K562 (cell line): ENCODE measurements around the gene VTN. TPM values are rescaled to one million over a fixed set of nuclear protein-coding genes. Genes with fewer than 3 reads are reported as not detected.

Source experiments
- EGR1 ChIP-seq: fragments of 450-650 bp; conservative IDR thresholded peaks from 2 replicates; pipeline ENCODE4 v1.6.1; 2017; ENCODE audit warnings: mild to moderate bottlenecking
- HDAC8 ChIP-seq: fragments of 450-650 bp; IDR thresholded peaks from 2 replicates; pipeline ENCODE4 v1.6.1; 2016; ENCODE audit warnings: mild to moderate bottlenecking, missing genetic modification characterization, moderate library complexity, missing compliant biosample characterization
- KDM5B ChIP-seq: fragments of 200-600 bp; sonication (generic); IDR thresholded peaks from 2 replicates; pipeline ENCODE4 v1.6.1; 2012; ENCODE audit warnings: low read depth, mild to moderate bottlenecking, moderate library complexity, low read length, control low read depth, inconsistent platforms; ENCODE audit not compliant: insufficient replicate concordance
- MTA3 ChIP-seq: fragments of 450-650 bp; formaldehyde crosslinking; IDR thresholded peaks from 2 replicates; pipeline ENCODE4 v1.6.1; 2017; ENCODE audit warnings: mild to moderate bottlenecking, borderline replicate concordance
- MYNN ChIP-seq, 2 experiments: sonication (generic); formaldehyde crosslinking in 1 of 2; IDR thresholded peaks; 2 replicates each; pipeline versions ENCODE4 v1.5.0 to v1.6.1; 2016 to 2020; ENCODE audit warnings: antibody characterized with exemption in 1 of 2, missing genetic modification reagents in 1 of 2
- SMAD4 ChIP-seq: fragments of 250-450 bp; sonication (Bioruptor Pico); conservative IDR thresholded peaks from 2 replicates; pipeline ENCODE4 v1.8.0; 2021; ENCODE audit warnings: inconsistent platforms, mild to moderate bottlenecking, moderate library complexity
- STAT5A ChIP-seq: IDR thresholded peaks from 2 replicates; pipeline ENCODE4 v1.6.1; 2012; ENCODE audit warnings: low read length, inconsistent platforms, borderline replicate concordance
- ZEB2 ChIP-seq: fragments of 450-650 bp; IDR thresholded peaks from 2 replicates; pipeline ENCODE4 v1.6.1; 2016
- ZNF436 ChIP-seq: fragments of 250-450, 450-650 bp; sonication (Bioruptor Pico); formaldehyde crosslinking; IDR thresholded peaks from 2 replicates; pipeline ENCODE4 v1.7.0; 2020; ENCODE audit warnings: mild to moderate bottlenecking
- ZNF584 ChIP-seq: fragments of 200-800 bp; sonication (Bioruptor generic); IDR thresholded peaks from 2 replicates; pipeline ENCODE4 v1.6.1; 2016; ENCODE audit warnings: low read depth, mild to moderate bottlenecking, missing genetic modification characterization, missing compliant biosample characterization
- ZNF77 ChIP-seq: fragments of 250-450 bp; sonication (Bioruptor Pico); IDR thresholded peaks from 2 replicates; pipeline ENCODE4 v1.5.0; 2020
- ZNF778 ChIP-seq: fragments of 450-650 bp; formaldehyde crosslinking; IDR thresholded peaks from 2 replicates; pipeline ENCODE4 v1.4.0; 2020; ENCODE audit warnings: mild to moderate bottlenecking, moderate library complexity
- polyA plus RNA-seq, 8 experiments: library from polyadenylated mRNA; depleted of rRNA in 4 of 8; stranded (reverse) in 5 of 8; unstranded in 3 of 8; fragments of >200 nt; fragmentation: Nextera tagmentation in 2 of 8; fragmentation: Illumina TruSeq in 1 of 8; extraction: Ambion mirVana in 2 of 8; extraction: Trizol in 1 of 8; gene quantifications; 2 replicates each; pipeline versions ENCODE4 v1.2.1 to v1.2.3, GENCODE V29; 2011 to 2014; ENCODE audit warnings: inconsistent platforms in 1 of 8, missing spikeins in 1 of 8
- total RNA-seq, 7 experiments: library from RNA; depleted of rRNA in 6 of 7; stranded (reverse); fragments of >200 nt in 6 of 7; fragmentation: Illumina TruSeq in 2 of 7; extraction: Trizol in 2 of 7; gene quantifications; 2 replicates each; pipeline versions ENCODE4 v1.2.1 to v1.2.3, GENCODE V29; 2011 to 2021; ENCODE audit warnings: low replicate concordance in 1 of 7
- TF ChIP-seq, protein P1 (sequence below): fragments of 450-650 bp; formaldehyde crosslinking; IDR thresholded peaks from 2 replicates; pipeline ENCODE4 v1.4.0; 2020; ENCODE audit warnings: mild to moderate bottlenecking, moderate library complexity
- TF ChIP-seq, protein P2 (sequence below): sonication (generic); formaldehyde crosslinking; IDR thresholded peaks from 2 replicates; pipeline ENCODE4 v1.8.0; 2023; ENCODE audit warnings: mild to moderate bottlenecking, missing genetic modification reagents
- TF ChIP-seq, protein P3 (sequence below), 2 experiments: fragments of 450-650 bp; IDR thresholded peaks; 2 replicates each; pipeline ENCODE4 v1.6.1; 2018; ENCODE audit warnings: mild to moderate bottlenecking in 2 of 2, low read depth in 1 of 2; ENCODE audit not compliant: partially characterized antibody in 2 of 2
- TF ChIP-seq, protein P4 (sequence below): fragments of 250-450 bp; sonication (Bioruptor Pico); IDR thresholded peaks from 2 replicates; pipeline ENCODE4 v1.4.0; 2020; ENCODE audit warnings: mild to moderate bottlenecking
- TF ChIP-seq, protein P5 (sequence below): fragments of 250-450 bp; sonication (Bioruptor Pico); IDR thresholded peaks from 2 replicates; pipeline ENCODE4 v1.4.0; 2020

The VTN gene
- total and polyA plus RNA-seq, 9 of the 15 experiments (the other 6 are each of a cell fraction or from before 2014, with no cell fraction given) = 0.13 to 1.0 (median 0.29) TPM; not detected in 1

DNA sequence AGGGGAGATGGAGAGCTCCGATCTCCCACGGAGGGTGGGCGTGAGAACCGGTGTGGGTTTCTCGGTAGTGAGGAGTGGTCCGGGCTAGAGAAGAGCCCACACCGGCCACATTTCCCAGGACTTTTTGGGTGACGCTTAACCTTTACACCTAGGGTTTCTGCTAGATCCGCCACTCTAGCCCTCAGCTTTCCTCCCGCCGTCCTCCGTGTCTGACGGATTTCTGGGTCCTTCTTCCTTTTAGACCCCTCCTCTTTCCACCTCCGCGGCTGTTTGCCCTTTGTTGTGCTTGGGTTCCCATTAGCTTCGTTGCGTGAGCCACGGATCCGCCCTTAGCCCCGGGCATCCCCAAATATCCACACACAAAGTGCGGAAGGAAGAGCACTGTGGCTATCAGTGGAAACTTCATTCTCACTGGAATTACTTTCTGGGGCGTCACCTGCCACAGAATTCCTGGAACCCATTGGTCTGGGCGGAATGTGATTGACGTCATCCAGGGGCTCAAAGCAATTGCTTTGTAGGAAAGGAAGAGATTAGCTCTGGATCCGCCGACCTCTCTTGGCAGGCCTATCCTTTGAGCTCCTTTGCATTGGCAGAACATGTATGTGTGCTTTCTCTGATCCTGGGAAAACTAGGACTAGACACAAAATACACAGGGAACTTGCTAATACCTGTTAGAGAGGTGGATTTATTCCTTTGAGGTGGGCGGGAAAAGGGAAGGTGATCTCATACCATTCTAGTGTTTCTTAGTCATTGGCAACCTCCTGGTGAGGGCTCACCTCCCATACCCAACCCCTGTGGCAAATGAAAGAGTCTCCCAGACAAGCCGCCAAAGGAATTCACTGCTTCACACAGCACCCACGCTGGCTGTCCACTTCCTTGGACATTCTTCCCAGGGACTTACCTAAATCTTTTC lies 33.9 kb downstream of the VTN start (continued):
- no peak for TF ChIP-seq ZNF77 (CRISPR knock-in tag)
- TF ChIP-seq, protein P1, sequence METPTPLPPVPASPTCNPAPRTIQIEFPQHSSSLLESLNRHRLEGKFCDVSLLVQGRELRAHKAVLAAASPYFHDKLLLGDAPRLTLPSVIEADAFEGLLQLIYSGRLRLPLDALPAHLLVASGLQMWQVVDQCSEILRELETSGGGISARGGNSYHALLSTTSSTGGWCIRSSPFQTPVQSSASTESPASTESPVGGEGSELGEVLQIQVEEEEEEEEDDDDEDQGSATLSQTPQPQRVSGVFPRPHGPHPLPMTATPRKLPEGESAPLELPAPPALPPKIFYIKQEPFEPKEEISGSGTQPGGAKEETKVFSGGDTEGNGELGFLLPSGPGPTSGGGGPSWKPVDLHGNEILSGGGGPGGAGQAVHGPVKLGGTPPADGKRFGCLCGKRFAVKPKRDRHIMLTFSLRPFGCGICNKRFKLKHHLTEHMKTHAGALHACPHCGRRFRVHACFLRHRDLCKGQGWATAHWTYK (CRISPR knock-in tag) = peak; percentile 20; the same call in 1 of the 2 replicates
- TF ChIP-seq, protein P2, sequence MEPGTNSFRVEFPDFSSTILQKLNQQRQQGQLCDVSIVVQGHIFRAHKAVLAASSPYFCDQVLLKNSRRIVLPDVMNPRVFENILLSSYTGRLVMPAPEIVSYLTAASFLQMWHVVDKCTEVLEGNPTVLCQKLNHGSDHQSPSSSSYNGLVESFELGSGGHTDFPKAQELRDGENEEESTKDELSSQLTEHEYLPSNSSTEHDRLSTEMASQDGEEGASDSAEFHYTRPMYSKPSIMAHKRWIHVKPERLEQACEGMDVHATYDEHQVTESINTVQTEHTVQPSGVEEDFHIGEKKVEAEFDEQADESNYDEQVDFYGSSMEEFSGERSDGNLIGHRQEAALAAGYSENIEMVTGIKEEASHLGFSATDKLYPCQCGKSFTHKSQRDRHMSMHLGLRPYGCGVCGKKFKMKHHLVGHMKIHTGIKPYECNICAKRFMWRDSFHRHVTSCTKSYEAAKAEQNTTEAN (CRISPR knock-in tag) = no peak
- no peak for TF ChIP-seq HDAC8 (tag)
- TF ChIP-seq KDM5B = peak; percentile 9
- TF ChIP-seq ZEB2 = peak; percentile 50; the same call in 1 of the 2 replicates
- no peak for TF ChIP-seq SMAD4 (CRISPR knock-in tag)
- no peak for TF ChIP-seq ZNF584 (CRISPR knock-in tag)
- no peak for TF ChIP-seq ZNF778 (CRISPR knock-in tag)
- TF ChIP-seq MYNN (IDR thresholded peaks at IDR 0.05) = no peak
- no peak for TF ChIP-seq MYNN (CRISPR knock-in tag; IDR thresholded peaks at IDR 0.05)
- TF ChIP-seq, protein P3, sequence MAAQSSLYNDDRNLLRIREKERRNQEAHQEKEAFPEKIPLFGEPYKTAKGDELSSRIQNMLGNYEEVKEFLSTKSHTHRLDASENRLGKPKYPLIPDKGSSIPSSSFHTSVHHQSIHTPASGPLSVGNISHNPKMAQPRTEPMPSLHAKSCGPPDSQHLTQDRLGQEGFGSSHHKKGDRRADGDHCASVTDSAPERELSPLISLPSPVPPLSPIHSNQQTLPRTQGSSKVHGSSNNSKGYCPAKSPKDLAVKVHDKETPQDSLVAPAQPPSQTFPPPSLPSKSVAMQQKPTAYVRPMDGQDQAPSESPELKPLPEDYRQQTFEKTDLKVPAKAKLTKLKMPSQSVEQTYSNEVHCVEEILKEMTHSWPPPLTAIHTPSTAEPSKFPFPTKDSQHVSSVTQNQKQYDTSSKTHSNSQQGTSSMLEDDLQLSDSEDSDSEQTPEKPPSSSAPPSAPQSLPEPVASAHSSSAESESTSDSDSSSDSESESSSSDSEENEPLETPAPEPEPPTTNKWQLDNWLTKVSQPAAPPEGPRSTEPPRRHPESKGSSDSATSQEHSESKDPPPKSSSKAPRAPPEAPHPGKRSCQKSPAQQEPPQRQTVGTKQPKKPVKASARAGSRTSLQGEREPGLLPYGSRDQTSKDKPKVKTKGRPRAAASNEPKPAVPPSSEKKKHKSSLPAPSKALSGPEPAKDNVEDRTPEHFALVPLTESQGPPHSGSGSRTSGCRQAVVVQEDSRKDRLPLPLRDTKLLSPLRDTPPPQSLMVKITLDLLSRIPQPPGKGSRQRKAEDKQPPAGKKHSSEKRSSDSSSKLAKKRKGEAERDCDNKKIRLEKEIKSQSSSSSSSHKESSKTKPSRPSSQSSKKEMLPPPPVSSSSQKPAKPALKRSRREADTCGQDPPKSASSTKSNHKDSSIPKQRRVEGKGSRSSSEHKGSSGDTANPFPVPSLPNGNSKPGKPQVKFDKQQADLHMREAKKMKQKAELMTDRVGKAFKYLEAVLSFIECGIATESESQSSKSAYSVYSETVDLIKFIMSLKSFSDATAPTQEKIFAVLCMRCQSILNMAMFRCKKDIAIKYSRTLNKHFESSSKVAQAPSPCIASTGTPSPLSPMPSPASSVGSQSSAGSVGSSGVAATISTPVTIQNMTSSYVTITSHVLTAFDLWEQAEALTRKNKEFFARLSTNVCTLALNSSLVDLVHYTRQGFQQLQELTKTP (IDR thresholded peaks at IDR 0.05; ENCODE audit: low read depth in 1 of 2, partially characterized antibody in 2 of 2) = no peak
- peak; percentile 49 for TF ChIP-seq EGR1
- TF ChIP-seq STAT5A = no peak
- TF ChIP-seq, protein P4, sequence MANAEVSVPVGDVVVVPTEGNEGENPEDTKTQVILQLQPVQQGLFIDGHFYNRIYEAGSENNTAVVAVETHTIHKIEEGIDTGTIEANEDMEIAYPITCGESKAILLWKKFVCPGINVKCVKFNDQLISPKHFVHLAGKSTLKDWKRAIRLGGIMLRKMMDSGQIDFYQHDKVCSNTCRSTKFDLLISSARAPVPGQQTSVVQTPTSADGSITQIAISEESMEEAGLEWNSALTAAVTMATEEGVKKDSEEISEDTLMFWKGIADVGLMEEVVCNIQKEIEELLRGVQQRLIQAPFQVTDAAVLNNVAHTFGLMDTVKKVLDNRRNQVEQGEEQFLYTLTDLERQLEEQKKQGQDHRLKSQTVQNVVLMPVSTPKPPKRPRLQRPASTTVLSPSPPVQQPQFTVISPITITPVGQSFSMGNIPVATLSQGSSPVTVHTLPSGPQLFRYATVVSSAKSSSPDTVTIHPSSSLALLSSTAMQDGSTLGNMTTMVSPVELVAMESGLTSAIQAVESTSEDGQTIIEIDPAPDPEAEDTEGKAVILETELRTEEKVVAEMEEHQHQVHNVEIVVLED (CRISPR knock-in tag) = no peak
- no peak for TF ChIP-seq MTA3
- TF ChIP-seq, protein P5, sequence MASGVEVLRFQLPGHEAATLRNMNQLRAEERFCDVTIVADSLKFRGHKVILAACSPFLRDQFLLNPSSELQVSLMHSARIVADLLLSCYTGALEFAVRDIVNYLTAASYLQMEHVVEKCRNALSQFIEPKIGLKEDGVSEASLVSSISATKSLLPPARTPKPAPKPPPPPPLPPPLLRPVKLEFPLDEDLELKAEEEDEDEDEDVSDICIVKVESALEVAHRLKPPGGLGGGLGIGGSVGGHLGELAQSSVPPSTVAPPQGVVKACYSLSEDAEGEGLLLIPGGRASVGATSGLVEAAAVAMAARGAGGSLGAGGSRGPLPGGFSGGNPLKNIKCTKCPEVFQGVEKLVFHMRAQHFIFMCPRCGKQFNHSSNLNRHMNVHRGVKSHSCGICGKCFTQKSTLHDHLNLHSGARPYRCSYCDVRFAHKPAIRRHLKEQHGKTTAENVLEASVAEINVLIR (CRISPR knock-in tag) = no peak
- TF ChIP-seq ZNF436 (CRISPR knock-in tag) = no peak
